Rectal smooth muscle tissue (tissue), 1 donor: Measurements from ENCODE around the gene SPTBN5.

Source experiments
- H3K27ac ChIP-seq: one replicate; pipeline ENCODE4 v1.7.0; 2013; ENCODE audit warnings: low read depth, low read length, inconsistent platforms
- H3K27me3 ChIP-seq: one replicate; pipeline ENCODE4 v1.7.0; 2013; ENCODE audit warnings: low read length; ENCODE audit not compliant: control insufficient read depth, insufficient read depth
- H3K36me3 ChIP-seq: one replicate; pipeline ENCODE4 v1.7.0; 2013; ENCODE audit warnings: low read length; ENCODE audit not compliant: control insufficient read depth, insufficient read depth
- H3K4me1 ChIP-seq: one replicate; pipeline ENCODE4 v1.7.0; 2013; ENCODE audit warnings: low read length; ENCODE audit not compliant: control insufficient read depth, insufficient read depth
- H3K4me3 ChIP-seq: one replicate; pipeline ENCODE4 v1.7.0; 2013; ENCODE audit warnings: low read length
- H3K9ac ChIP-seq: one replicate; pipeline ENCODE4 v1.7.0; 2013; ENCODE audit warnings: low read length

SPTBN5 gene

DNA sequence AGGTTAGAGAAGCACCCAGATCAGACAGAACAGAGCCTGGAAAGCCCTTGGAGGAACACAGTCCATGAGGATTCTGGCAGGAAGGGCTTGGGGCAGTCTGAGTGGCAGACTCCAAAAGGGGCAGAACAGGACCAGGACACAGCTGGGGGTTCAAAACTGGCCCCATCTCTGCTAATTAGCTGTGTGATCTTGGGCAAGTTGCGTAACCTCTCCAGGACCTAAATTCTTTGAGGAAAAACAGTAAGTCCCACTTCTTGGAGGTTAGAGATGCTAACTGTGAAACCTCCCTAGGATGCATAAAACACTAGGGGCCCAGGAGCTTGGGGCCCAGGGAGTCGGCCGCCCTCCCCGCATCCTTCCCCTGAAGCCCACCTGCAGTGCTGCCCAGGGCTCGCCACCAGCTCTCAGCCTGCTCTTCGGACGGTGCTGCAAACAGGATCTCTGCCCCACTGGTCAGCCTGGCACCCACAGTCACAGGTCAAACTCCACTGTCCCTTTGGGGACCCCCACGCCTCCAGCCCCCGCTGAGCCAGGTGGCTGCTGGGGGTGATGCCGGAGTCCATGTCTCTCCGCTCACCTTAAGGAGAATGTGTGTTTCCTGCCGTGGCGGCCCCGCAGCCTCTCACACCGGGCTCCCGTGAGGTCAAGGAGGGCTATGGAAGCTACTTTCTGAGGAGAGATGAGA, 43.2 kb downstream of the SPTBN5 start:
- Histone ChIP-seq H3K9ac (no peak overlapping the region), H3K27me3 (no peaks in the 10 kb centered on the region), H3K4me1 (no peaks in the 10 kb centered on the region), H3K36me3 (peaks cover 7% of the 10 kb centered on the region), H3K4me3 (no peak overlapping the region), H3K27ac (no peak overlapping the region)

DNA sequence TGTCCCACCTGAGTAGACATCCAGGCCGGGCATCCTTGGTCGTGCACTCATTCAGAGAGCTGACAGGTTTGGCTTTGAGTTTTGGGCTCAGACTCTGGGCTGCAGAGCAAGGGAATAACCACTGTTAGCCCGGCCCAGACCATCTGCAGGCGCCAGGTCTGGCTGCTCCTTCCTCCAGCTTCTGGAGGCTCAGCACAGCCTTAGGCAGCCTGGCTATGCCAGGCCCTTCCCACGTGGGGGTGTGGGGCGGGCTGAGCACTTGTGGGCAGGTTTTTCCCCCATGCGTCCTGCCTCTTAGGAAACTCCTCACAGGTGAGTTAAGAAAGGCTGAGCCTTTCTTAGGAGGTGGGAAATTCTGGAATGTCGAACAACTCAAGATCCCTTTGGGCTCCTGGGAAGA, 44.0 kb downstream of the SPTBN5 start:
- Histone ChIP-seq H3K4me1 (no peaks in the 10 kb centered on the region), H3K27me3 (no peaks in the 10 kb centered on the region), H3K9ac (no peak overlapping the region), H3K4me3 (no peak overlapping the region), H3K27ac (no peak overlapping the region), H3K36me3 (peaks cover 10% of the 10 kb centered on the region)

DNA sequence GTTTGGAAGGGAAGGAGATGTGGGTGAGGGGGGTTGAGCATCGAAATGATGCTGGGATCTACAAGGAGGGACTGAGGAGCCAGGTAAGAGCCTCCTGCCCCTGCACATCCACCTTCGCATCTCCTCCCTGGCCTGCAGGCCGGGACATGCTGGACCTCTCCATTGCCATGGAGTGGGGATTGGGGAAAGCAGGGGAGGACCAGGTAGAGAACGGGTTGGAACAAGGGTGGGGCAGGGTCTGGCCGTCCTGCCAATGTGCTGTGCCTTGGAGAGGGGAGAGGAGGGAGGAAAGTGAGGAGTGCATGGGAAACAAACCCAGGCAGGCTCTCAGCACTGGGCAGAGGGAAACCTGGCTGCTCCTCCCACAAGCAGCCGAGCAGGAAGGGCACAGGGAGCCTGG, 44.6 kb downstream of the SPTBN5 start:
- Histone ChIP-seq H3K36me3 (peaks cover 10% of the 10 kb centered on the region), H3K9ac (no peak overlapping the region), H3K4me3 (no peak overlapping the region), H3K4me1 (no peaks in the 10 kb centered on the region), H3K27me3 (no peaks in the 10 kb centered on the region), H3K27ac (no peak overlapping the region)

DNA sequence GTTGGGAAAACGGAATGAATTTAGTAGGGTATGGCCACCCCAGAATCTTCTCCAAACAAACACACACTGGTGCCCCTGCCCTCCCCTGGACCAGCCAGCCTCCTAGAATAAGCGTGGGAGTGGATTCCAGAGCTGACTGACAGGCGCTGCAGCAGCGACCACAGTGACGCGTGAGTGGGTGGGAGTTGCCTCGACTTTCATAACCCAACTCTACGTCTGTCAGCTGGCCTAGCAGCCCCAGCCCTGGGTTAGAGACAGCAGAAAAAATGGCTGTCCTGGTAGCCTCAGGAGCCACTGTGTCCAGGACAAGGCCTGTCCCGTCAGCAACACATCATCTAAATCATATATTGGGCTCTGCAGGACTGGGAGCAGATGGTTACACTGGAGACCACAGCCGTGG, 45.2 kb downstream of the SPTBN5 start:
- no peak overlapping the region for H3K9ac ChIP-seq
- H3K27ac ChIP-seq: no peak overlapping the region
- no peaks in the 10 kb centered on the region for H3K4me1 ChIP-seq
- peaks cover 10% of the 10 kb centered on the region for H3K36me3 ChIP-seq
- H3K4me3 ChIP-seq: no peak overlapping the region
- H3K27me3 ChIP-seq: no peaks in the 10 kb centered on the region

DNA sequence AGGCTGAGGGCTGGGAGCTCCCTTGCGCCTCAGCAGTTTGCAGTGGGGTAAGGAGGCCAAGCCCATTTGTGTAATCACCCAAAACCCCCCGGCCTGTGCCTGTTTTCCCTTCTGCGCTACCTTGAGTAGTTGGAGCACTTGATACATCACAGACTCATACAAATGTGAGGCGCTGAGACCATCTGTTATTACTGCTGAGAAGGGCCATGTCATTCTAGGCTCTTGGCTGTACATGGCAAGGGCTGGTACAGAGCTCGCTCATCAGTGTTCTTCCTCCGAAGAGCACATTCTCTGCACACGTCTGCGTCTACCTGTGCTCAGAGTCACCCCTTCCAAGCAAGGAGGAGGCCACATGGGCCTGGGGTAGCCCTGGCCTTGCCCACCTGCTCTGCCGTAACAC, 45.9 kb downstream of the SPTBN5 start:
- Histone ChIP-seq H3K9ac (no peak overlapping the region), H3K27me3 (no peaks in the 10 kb centered on the region), H3K4me1 (no peaks in the 10 kb centered on the region), H3K4me3 (no peak overlapping the region), H3K36me3 (peaks cover 10% of the 10 kb centered on the region), H3K27ac (no peak overlapping the region)

DNA sequence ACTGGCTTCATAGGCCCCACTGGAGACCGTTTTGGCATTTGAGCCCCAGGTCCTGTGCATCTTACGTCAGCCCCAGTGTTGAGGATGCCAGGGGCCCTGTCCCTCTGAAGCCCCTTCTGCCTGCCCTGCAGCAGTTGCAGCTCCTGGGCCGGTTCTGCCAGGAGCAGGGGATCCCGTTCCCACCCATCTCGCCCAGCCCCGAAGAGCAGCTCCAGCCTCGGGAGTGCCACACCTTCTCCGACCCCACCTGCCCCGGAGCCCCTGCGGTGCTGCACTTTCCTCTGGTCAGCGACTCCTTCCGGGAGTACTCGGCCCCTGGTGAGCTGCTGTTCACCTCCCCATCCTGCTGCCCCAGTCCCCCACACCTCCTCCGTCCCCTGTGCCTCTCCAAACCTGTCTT, 46.6 kb downstream of the SPTBN5 start:
- Histone ChIP-seq H3K4me1 (no peaks in the 10 kb centered on the region), H3K4me3 (no peak overlapping the region), H3K36me3 (peaks cover 10% of the 10 kb centered on the region), H3K27ac (no peak overlapping the region), H3K9ac (no peak overlapping the region), H3K27me3 (no peaks in the 10 kb centered on the region)

DNA sequence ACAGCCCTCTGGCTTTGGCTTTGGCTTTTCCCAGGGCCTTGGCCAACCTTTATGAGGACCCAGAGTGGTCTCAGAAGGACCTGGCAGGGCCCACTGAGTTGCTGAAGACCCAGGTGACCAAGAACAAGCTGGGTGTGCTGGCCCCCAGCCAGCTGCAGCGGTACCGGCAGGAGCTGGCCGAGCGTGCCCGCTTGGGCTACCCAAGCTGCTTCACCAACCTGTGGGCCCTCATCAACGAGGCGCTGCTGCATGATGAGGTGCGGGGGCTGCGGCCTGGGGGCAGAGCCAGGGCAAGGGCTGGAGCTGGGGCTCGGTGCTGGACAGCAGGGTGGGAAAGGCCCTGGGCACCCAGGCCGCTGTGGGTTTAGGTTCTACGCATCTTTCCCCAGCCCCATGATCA, 49.0 kb downstream of the SPTBN5 start:
- Histone ChIP-seq H3K4me3 (no peak overlapping the region), H3K27me3 (no peaks in the 10 kb centered on the region), H3K9ac (no peak overlapping the region), H3K36me3 (peaks cover 10% of the 10 kb centered on the region), H3K27ac (no peak overlapping the region), H3K4me1 (no peaks in the 10 kb centered on the region)

DNA sequence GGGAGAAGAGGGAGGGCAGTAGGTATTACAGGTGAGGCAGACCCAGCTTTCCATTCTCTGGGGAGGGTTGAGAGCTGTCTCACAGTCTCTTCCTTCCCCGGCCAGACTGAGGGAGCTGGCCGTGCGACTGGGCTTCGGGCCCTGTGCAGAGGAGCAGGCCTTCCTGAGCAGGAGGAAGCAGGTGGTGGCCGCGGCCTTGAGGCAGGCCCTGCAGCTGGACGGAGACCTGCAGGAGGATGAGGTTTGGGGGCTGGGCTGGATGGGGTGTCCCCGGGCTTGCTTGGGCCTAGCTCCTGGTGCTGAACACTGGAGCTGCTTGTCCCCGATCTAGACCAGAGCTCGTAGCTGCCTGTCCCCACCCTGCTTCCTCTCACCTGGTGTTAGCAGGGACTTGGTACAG, 50.3 kb downstream of the SPTBN5 start:
- H3K27me3 ChIP-seq: no peaks in the 10 kb centered on the region
- no peak overlapping the region for H3K9ac ChIP-seq
- H3K4me1 ChIP-seq: no peaks in the 10 kb centered on the region
- H3K27ac ChIP-seq: no peak overlapping the region
- peaks cover 10% of the 10 kb centered on the region for H3K36me3 ChIP-seq
- H3K4me3 ChIP-seq: no peak overlapping the region

DNA sequence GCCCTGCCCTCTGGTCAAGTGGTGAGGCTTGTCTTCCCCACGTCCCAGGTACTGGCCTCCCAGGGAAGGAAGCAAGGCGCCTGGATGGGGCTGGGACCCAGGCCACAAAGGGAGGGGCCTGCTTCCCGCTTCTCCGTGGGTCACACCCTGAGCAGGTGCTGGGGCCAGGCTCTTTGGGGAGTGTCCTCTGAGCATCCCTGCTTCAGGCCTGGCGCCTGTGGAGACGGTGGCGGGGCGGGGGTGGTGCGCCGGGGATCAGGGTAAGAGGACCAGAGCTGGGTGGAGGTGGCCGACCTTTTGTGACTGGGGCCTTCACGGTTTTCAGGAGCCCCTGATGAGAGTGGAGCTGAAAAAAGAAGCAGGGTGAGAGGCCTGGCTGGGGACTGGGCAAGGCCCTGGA, 51.6 kb downstream of the SPTBN5 start:
- no peak overlapping the region for H3K4me3 ChIP-seq
- H3K27me3 ChIP-seq: no peaks in the 10 kb centered on the region
- no peak overlapping the region for H3K9ac ChIP-seq
- H3K4me1 ChIP-seq: no peaks in the 10 kb centered on the region
- H3K27ac ChIP-seq: no peak overlapping the region
- peaks cover 13% of the 10 kb centered on the region for H3K36me3 ChIP-seq

DNA sequence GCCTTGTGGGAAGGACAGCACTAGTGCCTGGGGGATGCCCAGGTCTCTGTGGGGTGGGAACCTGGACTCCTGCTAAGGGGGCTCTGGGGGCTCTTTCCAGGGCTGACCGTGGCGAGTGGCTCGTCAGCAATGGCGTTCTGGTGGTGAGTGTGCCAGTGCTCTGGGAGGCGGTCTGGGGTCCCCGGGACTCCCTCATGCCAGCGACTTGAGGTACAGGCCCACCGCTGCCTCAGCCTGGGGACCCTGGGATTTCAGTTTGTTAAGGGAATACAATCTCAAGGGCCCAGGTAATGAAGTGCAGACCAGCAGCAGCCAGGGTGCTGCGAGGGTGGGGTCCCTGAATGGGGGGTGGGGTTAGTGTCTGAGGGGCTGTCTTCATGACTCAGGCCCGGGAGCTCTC, 52.7 kb downstream of the SPTBN5 start:
- Histone ChIP-seq H3K4me1 (no peaks in the 10 kb centered on the region), H3K4me3 (no peak overlapping the region), H3K36me3 (peaks cover 7% of the 10 kb centered on the region), H3K27ac (no peak overlapping the region), H3K27me3 (no peaks in the 10 kb centered on the region), H3K9ac (no peak overlapping the region)

DNA sequence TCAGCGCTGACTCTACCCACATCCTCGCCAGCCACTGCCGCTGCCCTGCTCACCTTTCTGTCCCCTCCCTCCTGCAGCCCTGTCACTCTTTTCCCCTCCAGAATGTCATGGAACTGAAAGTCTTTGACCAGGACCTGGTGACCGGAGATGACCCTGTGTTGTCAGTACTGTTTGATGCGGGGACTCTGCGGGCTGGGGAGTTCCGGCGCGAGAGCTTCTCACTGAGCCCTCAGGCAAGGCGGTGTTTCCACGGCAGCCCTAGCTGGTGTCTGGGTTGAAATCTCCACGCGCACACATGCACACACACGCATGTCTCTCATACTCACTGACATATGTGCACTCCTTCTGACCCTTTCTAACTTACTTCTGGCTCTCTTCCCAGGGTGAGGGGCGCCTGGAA, 53.2 kb downstream of the SPTBN5 start:
- H3K4me3 ChIP-seq: no peak overlapping the region
- H3K36me3 ChIP-seq: peaks cover 6% of the 10 kb centered on the region
- H3K9ac ChIP-seq: no peak overlapping the region

DNA sequence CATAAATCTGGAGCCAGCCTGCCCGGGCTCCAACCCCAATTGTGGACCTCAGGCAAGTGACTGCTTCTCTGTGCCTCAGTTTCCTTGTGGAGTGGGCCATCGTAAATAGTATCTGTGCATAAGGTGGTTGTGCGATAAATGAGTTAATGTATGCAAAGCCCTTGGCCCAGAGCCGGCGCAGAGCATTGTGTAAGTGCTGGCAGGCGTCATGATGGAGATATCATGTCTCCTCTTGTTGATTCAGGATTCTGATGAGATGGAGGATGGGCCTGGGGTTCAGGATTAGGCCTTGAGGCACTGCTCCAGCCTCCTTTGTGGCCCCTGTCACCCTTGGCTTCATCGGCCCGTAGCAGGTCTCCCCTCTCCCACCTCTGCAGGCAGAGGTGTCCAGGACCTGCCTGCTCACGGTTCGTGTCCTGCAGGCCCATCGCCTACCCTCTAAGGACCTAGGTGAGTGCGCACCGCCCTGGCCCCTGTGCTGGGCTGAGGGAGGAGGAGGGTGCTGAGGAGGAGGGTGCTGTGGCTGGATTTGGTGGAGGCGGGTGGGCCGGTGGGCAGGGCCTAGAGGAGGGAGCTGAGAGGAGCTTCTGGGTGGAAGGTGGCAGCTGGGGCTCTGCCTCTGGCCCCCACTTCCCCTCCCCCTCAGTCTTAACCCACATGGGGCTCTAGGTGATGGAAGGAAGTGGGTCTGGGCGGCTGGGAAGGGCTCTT, 53.9 kb downstream of the SPTBN5 start:
- H3K9ac ChIP-seq: no peak overlapping the region
- no peak overlapping the region for H3K4me3 ChIP-seq
- no peak overlapping the region for H3K27ac ChIP-seq
- no peaks in the 10 kb centered on the region for H3K4me1 ChIP-seq
- H3K27me3 ChIP-seq: no peaks in the 10 kb centered on the region
- peaks cover 3% of the 10 kb centered on the region for H3K36me3 ChIP-seq

More for the DNA sequence above, 53.2 kb downstream of the SPTBN5 start:
- Histone ChIP-seq H3K4me1 (no peaks in the 10 kb centered on the region), H3K27me3 (no peaks in the 10 kb centered on the region), H3K27ac (no peak overlapping the region)

DNA sequence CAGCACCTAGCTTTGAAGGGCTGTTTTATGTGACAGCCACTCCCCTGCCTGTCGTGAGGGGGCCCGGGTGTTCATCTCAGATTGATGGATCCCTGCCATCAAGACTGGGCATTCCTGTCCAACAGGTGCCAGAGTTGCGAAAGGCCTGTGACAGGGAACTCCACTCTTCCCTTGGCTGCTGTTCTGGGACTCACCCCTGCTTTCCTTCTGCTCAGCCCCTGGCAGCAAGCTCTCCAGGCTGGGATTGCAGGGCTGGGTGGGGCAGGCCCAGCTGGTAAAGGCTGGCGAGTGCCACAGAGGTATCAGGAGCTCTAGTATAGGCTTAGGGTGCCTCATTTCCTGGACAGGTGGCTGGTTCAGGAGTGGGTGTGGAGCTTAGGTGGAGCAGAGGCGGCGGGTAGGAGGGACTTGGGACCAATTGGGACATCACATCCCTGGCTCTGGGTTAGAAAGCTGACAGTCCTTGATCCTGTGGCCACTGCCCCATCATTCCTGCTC, 55.4 kb downstream of the SPTBN5 start, which contains the start of gene PLA2G4B:
PLA2G4B (plus strand) TSS at position 448 of the 498 bp plus-strand sequence. CDS start 67 bp downstream, outside the sequence.
- Histone ChIP-seq H3K36me3 (peaks cover 3% of the 10 kb centered on the region), H3K27ac (no peak within 1 kb of the TSS), H3K27me3 (no peaks in the 10 kb centered on the region), H3K4me3 (no peak within 1 kb of the TSS), H3K9ac (no peak within 1 kb of the TSS), H3K4me1 (no peaks in the 10 kb centered on the region)
